Keratinocyte (primary cell): ENCODE results near the gene TCF20.

Experiments
- EZH2 ChIP-seq: IDR thresholded peaks from one replicate; pipeline ENCODE4 v1.6.1; 2012; ENCODE audit warnings: inconsistent platforms, mild to moderate bottlenecking, low read length, moderate library complexity
- TF ChIP-seq, protein P1 (sequence below), 3 experiments: IDR thresholded peaks in 1 of 3; conservative IDR thresholded peaks in 1 of 3; optimal IDR thresholded peaks in 1 of 3; 2 replicates in 2 of 3; 3 replicates in 1 of 3; pipeline versions ENCODE3 to v1.5.1; 2011; ENCODE audit warnings: low read length in 3 of 3, mild to moderate bottlenecking in 3 of 3, moderate library complexity in 2 of 3, control low read depth in 1 of 3, inconsistent platforms in 1 of 3; ENCODE audit not compliant: insufficient read depth in 2 of 3; ENCODE audit errors: extremely low read depth in 1 of 3

DNA sequence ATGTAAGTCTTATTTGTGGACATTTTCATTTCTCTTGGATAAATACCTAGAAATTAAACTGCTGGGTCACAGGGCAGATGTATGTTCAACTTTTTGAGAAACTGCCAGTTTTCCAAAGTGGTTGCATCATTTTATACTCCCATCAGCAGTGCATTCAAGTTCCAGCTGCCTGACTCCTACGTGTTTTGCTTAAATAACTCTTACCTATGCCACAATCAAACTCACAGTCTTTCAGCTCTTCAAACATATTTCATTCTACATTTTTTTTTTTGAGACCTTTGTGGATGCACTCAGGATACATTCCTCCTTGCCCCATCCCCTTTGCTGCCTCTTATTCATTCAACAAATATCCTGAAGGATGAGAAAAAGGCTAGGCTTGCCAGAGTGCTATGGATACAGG is 9.2 kb downstream of the TCF20 start:
- TF ChIP-seq, protein P1, sequence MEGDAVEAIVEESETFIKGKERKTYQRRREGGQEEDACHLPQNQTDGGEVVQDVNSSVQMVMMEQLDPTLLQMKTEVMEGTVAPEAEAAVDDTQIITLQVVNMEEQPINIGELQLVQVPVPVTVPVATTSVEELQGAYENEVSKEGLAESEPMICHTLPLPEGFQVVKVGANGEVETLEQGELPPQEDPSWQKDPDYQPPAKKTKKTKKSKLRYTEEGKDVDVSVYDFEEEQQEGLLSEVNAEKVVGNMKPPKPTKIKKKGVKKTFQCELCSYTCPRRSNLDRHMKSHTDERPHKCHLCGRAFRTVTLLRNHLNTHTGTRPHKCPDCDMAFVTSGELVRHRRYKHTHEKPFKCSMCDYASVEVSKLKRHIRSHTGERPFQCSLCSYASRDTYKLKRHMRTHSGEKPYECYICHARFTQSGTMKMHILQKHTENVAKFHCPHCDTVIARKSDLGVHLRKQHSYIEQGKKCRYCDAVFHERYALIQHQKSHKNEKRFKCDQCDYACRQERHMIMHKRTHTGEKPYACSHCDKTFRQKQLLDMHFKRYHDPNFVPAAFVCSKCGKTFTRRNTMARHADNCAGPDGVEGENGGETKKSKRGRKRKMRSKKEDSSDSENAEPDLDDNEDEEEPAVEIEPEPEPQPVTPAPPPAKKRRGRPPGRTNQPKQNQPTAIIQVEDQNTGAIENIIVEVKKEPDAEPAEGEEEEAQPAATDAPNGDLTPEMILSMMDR (optimal IDR thresholded peaks at IDR 0.05 in 1 of 3, IDR thresholded peaks at IDR 0.05 in 1 of 3, conservative IDR thresholded peaks at IDR 0.05 in 1 of 3; ENCODE audit: extremely low read depth in 1 of 3, insufficient read depth in 2 of 3, low read length in 3 of 3): no peak
- no peak for TF ChIP-seq EZH2
